ENCODE data around the gene WWC1.
"Not testable (repeated sequence)": the region's sequence is repeated elsewhere in the genome, so short reads cannot be mapped to it uniquely, and the experiment has no call there.

WWC1 gene

DNA sequence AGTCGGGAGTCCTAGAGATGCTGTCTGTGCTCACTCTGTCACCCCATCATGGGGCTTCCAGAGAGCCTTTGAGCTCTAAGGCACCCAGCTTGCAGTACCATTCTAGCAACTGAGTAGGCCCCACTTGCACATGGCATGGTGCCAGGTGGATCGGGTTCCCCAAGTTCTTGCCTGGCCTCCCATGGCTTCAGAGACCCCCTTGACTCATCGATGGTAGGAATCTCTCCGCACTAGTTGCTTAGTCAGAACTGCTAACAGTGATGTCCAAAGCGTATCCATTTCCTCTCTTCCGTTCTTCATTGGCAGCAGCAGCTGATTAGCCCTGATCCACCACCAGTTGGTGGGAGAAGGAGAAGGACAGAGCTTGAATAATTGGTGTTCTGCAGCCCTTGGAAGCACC lies 124.5 kb downstream of the WWC1 start:
- no peak for DNase-seq

DNA sequence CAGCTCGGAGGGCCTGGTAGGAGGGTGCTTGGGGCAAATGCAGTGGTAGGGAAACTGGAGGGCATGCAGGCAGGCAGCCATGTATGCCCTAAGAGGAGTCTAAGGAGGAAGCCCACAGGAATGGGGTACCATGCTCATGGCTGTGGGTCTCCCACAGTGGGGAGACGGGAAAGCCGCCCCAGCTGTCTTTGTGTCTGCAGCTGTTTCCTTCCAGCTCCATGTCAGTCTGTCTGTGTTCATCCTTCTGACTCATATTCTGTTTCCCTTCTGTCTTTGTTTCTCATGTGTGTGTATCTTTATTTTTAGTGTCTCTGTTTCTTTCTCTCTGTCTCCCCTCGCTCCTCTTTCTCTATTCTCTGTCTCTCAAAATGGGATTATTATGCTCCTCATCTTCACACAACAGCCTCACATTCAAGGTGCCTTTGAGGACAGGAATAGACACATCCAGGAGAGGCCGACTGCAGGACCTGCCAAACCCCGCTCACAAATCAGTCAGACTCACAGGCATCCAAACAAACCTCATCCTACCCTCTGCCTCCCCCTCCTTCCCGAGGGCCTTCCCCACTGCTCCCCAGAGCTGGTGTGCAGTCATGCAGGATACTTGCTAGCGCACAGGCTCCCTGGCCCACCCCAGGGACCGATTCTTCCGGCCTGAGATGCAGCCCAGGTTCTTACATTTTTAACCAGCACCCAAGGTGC lies 126.4 kb downstream of the WWC1 start:
- DNase-seq, result no peak

DNA sequence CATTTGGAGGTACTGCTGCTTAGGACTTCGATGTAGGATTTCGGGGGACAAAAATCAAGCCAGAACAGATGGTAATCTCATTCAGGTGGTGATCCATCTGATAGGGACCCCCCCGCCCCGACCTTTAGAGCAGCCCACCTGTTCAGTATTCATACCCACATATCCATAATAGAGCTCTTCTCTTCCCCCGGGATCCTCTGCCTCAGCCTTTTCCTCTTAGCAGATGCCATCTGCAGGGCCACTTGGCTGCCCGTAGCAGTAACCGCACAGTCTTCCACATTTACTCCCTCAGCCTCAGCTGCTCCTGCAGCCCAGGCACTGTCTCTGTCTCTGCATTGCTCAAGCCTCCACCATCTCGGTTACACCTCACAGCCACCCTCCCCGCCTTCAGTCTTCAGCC lies 129.0 kb downstream of the WWC1 start:
- DNase-seq, result no peak

DNA sequence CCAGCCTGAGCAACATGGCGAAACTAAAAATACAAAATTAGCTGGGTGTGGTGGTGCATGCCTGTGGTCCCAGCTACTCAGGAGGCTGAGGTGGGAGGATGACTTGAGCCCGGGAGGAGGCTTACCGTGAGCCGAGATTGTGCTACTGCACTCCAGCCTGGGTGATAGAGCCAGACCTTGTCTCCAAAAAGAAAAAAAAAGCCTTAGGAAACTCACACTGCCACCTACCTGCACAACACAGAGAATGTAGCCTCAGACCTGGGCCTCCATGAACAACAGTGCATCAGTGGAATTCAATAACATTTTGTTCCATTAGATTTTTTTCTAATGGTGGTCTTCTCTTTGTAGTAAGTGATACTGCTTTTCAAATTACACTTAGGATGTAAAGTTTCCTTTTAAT lies 131.0 kb downstream of the WWC1 start:
- DNase-seq, result no peak

DNA sequence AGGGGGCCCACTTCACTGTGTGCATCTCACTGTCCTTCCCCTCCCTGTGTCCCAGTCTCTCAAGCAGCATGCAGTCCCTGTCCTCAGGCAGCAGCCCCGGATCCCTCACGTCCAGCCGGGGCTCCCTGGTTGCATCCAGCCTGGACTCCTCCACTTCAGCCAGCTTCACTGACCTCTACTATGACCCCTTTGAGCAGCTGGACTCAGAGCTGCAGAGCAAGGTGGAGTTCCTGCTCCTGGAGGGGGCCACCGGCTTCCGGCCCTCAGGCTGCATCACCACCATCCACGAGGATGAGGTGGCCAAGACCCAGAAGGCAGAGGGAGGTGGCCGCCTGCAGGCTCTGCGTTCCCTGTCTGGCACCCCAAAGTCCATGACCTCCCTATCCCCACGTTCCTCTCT lies 132.0 kb downstream of the WWC1 start:
- DNase-seq, result no peak

DNA sequence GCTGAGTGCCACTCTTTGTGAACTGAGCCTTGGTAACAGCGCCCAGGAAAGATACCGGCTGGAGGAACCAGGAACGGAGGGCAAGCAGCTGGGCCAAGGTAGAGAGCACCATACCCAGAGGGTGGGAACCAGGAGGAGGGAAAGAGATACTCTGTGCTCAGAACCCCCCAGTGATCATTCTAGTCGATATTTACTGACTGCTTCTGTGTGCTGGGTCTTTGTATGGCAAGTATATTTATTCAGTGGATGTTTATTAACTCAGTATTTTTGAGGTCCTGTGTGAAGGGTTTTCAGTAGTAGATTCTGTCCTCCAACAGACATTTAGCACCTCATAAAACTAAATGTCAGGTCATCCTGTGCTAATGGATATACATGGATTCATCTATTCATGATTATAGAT lies 132.5 kb downstream of the WWC1 start:
- no peak for DNase-seq

DNA sequence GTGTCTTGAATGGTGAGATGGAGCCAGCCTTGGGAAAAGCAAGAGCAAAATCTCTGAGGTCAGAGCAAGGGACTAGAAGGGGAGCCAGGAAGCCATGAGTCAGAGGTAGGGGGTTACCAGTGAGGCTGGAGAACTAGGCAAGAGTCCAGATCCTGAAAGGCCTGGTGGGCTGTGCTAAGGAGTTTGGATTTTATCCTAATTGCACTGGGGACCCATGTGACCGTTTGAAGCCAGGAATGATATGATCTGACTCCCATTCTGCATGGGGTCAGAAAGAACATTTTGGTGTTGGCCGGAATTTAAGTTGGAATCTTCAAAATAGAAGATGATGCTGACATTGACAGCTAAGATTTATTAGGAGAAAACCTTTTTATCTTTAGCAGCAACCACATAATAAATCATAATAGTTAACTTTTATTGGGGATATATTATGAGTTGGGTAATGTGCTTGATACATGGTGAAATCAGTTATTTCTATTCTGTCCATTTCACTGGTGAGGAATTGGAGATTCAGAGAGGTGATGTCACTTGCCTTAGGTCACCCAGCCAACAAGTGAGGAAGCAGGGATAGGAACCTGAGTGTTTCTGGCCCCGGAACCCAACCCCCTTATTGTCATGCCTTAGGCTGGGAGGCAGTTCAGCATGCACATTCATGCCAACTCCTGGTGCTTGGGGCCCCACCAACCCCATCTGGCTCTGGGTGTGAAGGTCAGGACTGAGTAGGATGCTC lies 133.3 kb downstream of the WWC1 start:
- no peak for DNase-seq

DNA sequence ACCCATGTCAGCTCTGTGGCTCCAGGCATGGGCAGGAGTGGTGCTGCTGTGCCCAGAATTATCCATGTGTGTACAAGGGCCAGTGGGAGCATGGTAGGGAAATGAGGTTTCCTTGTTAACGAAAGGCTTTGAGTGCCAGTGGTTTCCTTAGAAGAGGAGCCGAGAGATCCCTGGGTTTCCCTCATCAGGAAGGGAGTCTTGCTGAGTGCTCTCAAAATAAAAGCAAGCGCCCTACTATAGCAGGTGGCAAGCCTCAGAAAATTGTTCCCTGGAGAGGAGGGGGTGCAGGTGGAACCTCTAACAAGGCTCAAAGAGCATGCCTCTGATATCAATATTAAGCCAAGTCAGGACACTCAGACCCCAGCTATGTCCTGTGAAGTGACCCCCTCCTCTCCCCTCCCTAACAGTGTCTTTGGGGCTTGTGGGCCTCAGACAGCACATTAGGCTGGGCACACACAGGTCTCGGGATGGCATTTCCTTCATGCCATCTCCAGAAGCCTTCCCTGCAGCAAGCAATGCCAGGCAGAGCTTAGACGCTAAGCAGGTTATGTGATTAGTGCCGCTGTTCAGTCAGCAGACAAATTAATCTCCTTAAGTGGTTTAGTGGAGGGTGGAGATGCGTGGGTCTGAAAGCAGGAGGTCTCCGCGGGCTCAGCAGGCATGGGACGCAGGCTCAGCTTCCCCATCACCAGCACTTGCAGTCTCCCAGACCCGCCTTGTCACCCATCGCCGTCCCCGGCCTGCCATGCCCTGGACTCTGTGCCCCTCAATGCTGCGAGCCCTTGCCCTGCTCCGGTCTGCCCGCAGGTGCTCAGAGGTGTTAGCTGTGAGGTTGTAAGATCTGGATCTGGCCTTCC lies 134.8 kb downstream of the WWC1 start:
- no peak for DNase-seq

DNA sequence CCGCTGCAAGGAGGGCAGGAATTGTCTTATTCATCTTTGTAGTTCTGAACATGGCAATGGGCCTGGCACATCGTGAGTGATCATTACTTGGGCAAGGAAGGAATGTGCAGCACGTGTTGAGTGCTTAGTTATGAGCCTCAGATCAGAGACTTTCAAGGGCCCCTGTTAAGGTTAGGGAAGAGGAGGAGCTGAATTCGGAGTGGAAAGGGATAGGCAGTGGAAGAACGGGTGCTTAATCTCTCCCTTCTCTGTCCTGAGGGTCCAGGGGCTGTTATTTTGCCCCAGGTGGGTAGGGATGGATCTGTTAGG lies 135.4 kb downstream of the WWC1 start:
- DNase-seq, result no peak

DNA sequence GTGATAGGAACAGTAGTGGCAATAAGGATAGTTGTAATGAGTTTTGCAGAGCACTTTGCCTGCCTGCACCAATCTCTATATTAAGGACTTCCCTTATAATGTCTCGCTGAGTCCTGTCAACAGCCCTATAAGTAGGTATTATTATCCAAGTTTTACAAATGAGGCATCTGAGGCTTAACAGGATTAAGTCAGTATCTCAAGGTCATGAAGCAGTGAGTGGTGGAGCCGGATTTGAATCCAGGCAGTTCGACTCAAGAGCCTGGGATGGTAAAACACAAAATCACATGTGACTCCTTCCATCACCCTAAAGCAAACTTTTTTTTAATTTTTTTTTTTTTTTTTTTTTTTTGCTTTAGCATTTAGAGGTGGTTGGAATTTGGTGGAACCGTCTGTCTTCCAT lies 135.8 kb downstream of the WWC1 start:
- DNase-seq, result no peak

DNA sequence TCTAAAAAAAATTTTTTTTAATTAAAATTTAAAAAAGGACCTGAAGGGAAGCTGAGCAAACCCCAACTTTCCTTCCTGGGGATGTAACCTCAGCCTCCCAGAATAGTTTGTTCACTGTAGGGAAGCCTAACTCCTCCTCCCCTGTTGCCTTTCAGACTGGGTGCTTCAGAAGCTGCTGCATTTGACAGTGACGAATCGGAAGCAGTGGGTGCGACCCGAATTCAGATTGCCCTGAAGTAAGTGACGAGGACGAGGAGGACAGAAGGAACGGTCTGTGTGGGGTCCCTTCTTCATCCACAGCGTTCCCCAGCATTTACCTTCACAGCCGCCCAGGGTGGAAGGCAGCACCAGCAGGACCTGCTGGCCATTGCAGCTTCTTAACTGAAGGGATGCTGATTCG lies 137.1 kb downstream of the WWC1 start:
- DNase-seq, result no peak

DNA sequence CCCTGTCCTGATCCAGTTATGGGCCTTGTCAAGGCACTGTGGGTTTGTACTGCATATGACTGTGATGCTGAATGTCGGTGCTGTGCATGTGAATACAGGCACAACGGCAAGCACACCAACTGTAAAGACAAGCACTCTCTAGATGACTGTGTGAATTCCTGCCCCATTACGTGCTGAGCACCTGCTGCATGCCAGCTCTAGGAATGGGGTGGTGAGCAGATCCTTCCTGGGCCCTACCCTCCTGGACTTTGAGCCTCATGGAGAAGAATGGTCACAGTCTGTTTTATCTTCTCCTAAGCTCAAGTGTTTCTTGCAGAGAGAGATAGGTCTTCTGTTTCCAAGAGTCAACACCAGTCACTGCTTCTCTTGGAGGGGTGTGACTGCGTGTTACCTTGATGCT lies 138.9 kb downstream of the WWC1 start:
- no peak for DNase-seq

DNA sequence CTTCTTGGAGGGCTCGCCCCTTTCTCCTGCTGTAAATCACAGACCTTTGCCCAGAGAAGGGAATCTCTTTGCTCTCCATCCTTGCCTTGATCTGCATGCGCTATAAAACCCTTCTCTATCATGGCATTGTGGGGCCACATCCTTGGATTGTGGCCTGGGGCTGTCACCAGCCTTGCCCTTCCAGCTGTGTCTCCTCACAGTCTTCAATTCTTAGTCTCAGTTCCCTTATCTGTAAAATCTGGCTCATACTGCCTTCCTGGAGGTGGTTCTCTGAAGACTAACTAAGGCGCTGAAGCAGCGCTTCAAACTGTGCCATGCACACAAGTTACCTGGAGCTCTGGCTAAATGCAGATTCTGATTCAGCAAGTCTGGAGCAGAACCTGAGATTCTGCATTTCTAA lies 141.5 kb downstream of the WWC1 start:
- DNase-seq, result no peak

DNA sequence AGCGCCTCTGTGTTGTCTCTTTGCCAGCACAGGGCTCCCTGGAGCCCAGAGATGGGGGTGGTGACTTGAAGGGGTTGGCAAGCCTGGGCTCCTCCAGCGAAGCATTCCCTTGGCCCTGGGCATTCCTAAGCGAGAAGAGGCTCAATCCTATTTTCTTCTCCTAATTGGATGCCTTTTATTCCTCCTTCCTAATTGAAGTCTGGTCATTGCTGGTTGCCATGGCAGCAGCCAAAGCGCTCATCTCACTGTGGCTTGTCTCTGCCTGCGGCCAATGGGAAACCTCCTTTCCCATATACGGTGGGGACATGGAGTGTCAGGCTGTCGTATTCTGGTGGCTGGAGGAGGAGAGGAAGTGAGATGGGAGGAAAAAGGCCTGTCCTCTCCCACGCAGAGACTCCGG lies 142.6 kb downstream of the WWC1 start:
- DNase-seq, result no peak

DNA sequence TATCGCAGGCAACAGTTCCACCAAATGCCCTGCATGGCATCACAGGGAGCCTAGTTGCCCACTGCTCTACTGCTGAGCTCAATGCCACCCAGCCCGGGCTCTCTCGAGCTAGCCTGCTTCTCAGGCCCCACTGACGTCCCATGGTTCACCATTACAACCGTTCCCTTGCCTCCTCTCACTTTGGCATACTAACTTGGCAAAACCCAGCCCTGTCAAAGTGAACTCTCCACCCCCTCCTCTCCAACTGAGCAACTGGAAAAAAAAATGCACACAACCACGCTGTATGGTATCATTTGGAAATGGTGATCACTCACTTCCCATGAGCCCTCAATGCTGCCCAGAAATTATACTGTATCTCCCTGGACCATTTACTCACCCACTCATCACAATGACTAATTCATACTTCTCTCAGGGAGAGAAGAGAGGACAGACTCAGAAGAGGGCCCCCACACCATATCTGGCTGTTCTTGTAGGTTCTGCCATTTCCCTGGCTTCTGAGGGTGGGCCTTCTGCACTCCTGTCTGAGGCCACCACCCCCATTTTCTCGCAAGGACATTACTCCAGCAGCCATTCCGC lies 143.4 kb downstream of the WWC1 start:
- no peak for DNase-seq

DNA sequence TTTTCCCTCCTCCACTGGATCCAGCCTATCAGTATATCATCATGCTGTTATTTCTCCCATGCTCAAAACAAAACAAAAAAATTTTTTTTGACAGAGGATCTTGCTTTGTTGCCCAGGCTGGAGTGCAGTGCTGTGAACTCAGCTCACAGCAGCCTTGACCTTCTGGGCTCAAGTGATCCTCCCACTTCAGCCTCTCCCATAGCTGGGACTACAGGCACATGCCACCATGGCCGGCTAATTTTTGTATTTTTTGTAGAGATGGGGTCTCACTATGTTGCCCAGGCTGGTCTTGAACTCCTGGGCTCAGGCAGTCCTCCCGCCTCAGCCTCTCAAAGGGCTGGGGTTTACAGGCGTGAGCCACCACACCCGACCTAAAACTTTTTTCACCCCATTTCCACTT lies 143.9 kb downstream of the WWC1 start:
- not testable (repeated sequence) for DNase-seq

DNA sequence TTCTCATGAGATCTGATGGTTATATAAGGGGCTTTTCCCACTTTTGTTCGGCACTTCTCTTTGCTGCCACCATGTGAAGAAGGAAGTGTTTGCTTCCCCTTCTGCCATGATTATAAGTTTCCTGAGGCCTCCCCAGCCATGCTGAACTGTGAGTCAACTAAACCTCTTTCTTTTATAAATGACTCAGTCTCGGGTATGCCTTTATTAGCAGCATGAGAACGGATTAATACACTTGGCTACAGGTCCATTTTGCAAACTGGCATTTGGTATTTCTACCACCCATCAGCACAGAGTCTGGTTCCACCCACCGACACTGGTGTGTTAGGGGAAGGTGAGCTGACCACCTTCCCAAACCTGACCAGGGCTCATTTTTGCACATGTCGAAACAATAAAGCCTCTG lies 146.9 kb downstream of the WWC1 start:
- DNase-seq, result no peak

DNA sequence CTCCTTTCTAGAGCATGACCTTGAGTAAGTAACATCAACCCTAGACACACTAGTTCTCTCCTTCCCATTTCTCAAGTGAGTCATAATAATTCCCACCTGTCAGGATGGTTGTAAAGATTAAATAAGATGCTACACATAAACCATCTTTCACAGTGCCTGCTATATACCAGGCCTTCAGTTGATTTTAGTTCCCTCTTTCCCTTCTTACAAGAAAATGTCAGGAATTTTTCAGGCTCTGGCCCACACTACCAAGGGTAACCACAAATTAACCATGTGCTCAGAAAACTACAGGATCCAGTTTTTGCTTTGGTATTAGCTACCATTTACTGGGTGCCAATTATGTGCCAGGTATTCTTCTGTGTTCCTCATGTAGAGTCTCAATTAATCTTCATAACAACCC lies 152.1 kb downstream of the WWC1 start:
- DNase-seq, result no peak

DNA sequence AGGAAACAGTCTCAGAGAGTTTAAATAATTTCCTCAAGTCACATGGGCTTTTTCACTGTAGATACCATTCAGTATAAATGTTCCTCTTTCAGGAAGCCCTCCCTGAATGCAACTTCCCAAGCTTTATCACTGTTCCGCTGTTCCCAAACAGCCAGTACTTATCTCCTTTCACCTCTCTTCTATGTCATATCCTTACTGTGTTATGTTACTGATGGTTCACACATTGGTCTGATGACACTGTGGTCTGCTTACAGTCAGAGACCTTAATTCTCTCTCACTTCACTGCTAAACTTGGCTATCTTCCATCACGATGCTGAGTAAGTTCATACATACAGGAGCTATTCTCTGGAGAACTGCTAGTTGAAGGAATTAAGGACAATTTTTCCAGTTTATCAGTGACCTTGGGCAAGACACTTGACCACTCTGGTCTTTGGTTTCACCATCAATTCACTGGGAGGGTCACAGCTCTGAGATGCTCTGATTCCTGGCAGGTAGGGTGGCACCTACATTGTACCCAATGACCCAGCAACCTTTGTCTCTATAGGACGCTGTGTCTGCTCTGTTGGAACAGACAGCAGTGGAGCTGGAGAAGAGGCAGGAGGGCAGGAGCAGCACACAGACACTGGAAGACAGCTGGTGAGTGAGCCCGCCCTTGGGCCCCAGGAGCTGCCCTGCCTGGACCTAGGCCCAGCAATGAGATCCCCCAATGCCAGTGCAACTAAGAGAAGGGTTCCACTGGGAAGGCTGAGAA lies 152.7 kb downstream of the WWC1 start:
- no peak for DNase-seq

DNA sequence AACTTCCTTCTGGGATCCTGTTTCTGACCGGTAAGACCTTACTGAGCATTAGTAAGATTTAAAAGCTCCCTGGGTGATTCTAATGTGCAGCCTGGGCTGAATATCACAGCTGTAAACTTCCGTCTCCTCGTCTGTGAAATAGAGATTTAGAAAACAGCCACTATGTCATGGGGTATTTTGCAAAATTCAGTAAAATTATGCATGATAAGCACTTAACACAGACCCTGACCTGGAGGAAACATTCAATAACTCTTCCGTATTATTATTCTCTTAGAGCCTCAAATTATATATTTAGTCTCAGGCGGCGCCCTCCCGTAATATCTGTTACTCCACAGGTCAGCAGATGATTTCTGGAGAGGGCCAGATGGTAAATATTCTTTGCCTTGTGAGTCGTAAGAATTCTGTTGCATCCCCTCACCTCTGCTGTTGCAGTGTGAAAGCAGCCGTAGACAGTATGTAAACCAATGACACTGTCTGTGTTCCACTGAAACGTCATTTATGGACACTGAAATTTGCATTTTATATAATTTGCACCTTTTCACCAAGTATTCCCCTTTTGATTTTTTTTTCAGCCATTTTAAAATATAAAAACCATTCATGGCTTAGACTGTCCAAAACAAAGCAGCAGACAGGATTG lies 155.7 kb downstream of the WWC1 start:
- DNase-seq, result no peak

DNA sequence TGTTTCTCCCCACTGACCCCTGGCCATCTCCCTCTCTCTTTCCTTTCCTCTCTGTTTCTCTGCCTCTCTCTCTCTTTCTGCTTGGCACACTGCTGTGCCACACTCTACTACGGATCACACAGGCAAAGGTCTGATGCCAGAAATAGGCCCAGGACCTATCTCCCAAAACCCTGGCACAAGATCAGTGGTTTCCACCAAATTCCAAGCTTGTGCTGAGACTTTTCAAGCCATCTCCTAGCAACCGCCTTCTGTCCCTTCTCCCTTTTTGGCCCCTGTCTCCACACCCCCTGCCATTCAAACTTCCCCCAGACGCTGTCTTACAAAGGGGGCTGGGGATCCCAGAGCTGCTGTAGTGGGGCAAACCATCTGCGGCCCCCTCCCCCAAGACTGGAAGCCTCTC lies 156.4 kb downstream of the WWC1 start:
- DNase-seq, result no peak

DNA sequence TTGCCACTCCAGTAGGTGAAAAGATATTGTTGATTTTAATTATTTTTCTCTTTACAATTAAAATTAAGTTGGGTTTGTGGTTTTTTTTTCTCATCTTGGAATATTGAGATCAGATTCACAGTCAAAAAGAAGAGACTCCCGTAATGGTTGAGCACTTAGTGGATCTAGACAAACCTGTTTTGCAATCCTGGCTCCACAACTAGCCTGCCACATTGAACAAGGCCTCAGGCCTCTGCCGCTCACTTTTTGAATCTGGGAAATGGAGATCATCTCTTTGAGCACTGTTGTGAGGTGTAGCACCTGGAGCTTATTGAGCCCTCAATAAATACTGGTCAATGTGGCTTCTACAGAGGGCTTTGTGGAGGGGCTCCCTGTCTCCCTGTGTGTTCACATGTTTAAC lies 157.7 kb downstream of the WWC1 start:
- no peak for DNase-seq

DNA sequence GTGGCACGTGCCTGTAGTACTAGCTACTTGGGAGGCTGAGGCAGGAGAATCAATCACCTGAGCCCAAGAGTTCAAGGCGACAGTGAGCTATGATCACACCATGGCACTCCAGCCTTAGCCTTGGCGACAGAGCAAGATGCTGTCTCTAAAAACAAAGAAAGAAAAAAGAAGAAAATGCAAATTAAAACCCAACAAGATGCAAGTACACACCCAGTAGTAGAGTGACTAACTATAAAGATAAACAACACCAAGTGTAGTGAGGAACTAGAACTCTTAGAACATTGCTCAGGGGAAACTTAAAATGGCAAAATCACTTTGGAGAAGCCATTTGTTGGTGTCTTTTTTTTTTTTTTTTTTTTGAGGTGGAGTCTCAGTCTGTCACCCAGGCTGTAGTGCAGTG lies 160.1 kb downstream of the WWC1 start:
- DNase-seq, result no peak
